Suprapubic skin (tissue), 4 donors: ENCODE data around the gene SLC39A6. TPM values are rescaled to one million over a fixed set of nuclear protein-coding genes. Genes with fewer than 3 reads are reported as not detected.

Source experiments
- DNase-seq, 2 donors: peaks; one replicate each; pipeline ENCODE4 v3.0.0-alpha.2; 2019; ENCODE audit warnings: low spot score in 2 of 2
- H3K27ac ChIP-seq: fragments of 200-600 bp; sonication (generic); one replicate; pipeline ENCODE4 v1.5.1; 2019
- H3K27me3 ChIP-seq: fragments of 200-600 bp; sonication (generic); one replicate; pipeline ENCODE4 v1.5.1; 2019
- H3K36me3 ChIP-seq: fragments of 200-600 bp; sonication (generic); one replicate; pipeline ENCODE4 v1.5.1; 2019
- H3K4me1 ChIP-seq: fragments of 200-600 bp; sonication (generic); one replicate; pipeline ENCODE4 v1.5.1; 2019
- H3K4me3 ChIP-seq: fragments of 200-600 bp; sonication (generic); one replicate; pipeline ENCODE4 v1.5.1; 2019; ENCODE audit warnings: mild to moderate bottlenecking
- H3K9me3 ChIP-seq: fragments of 200-600 bp; sonication (generic); one replicate; pipeline ENCODE4 v1.5.1; 2019
- CTCF ChIP-seq, 2 donors: fragments of 200-600 bp in 1 of 2; fragments of 450-650 bp in 1 of 2; sonication (generic) in 1 of 2; IDR thresholded peaks; one replicate each; pipeline ENCODE4 v1.5.1; 2016 to 2019; ENCODE audit warnings: antibody characterized with exemption in 2 of 2, mild to moderate bottlenecking in 1 of 2, moderate library complexity in 1 of 2
- EP300 ChIP-seq: sonication (generic); formaldehyde crosslinking; IDR thresholded peaks from one replicate; pipeline ENCODE4 v1.6.1; 2017; ENCODE audit warnings: antibody characterized with exemption
- POLR2A ChIP-seq, 2 donors: fragments of 450-650 bp; IDR thresholded peaks; one replicate each; pipeline ENCODE4 v1.6.1; 2017; ENCODE audit warnings: antibody characterized with exemption in 2 of 2, mild to moderate bottlenecking in 2 of 2, moderate library complexity in 2 of 2
- POLR2AphosphoS5 ChIP-seq, 3 donors: sonication (generic); formaldehyde crosslinking; IDR thresholded peaks; one replicate each; pipeline ENCODE4 v1.6.1; 2017; ENCODE audit warnings: antibody characterized with exemption in 3 of 3
- WGBS: methylation state at CpG from one replicate; pipeline ENCODE4 v1.1.5; 2018; 5-methylcytosine and 5-hydroxymethylcytosine counted together
- total RNA-seq, 4 donors: library from RNA; depleted of rRNA; stranded (reverse); fragments of >200 nt; gene quantifications; one replicate each; pipeline ENCODE4 v1.1.0, GENCODE V29; 2016

SLC39A6 gene
- total RNA-seq, 4 donors from 2014 or later = 44.3 to 107 (median 97.8) TPM

- Histone ChIP-seq H3K27ac (no peak overlapping the region), H3K36me3 (peaks cover 50% of the 10 kb centered on the region), H3K4me3 (no peak overlapping the region), H3K27me3 (no peaks in the 10 kb centered on the region), H3K9me3 (no peaks in the 10 kb centered on the region), H3K4me1 (peaks cover 25% of the 10 kb centered on the region)
- DNase-seq = no peak
- 94% methylated on average over 1 of the region's 1 CpG for WGBS
- TF ChIP-seq POLR2AphosphoS5 (IDR thresholded peaks at IDR 0.05) (no peak), POLR2A (IDR thresholded peaks at IDR 0.05) (no peak), EP300 (no peak), CTCF (IDR thresholded peaks at IDR 0.05) (no peak)
Measured at GRCh38 chr18:36135264-36135663, 6.1 kb upstream of the SLC39A6 start.

DNA sequence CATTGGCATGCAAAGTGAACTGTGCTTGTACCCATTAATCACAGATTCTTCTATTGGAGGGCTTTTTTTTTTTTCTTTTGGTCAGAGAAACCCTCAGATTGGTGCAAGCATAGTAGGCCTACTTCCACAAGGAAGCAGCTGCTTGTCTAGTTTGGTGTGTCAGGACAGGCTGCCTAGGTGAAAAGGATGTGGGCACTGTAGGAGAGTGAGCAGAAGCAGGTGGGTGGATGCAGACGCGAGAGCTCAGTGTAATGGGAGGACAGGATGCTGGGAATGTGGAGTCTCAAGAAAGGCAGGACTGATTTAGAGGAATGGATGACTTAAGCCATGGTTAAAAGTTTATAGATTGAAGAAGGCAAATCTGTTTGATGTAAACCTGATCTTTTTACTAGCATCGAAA lies 3.6 kb upstream of the SLC39A6 start:
- H3K4me1 ChIP-seq = peaks cover 35% of the 10 kb centered on the region

DNA sequence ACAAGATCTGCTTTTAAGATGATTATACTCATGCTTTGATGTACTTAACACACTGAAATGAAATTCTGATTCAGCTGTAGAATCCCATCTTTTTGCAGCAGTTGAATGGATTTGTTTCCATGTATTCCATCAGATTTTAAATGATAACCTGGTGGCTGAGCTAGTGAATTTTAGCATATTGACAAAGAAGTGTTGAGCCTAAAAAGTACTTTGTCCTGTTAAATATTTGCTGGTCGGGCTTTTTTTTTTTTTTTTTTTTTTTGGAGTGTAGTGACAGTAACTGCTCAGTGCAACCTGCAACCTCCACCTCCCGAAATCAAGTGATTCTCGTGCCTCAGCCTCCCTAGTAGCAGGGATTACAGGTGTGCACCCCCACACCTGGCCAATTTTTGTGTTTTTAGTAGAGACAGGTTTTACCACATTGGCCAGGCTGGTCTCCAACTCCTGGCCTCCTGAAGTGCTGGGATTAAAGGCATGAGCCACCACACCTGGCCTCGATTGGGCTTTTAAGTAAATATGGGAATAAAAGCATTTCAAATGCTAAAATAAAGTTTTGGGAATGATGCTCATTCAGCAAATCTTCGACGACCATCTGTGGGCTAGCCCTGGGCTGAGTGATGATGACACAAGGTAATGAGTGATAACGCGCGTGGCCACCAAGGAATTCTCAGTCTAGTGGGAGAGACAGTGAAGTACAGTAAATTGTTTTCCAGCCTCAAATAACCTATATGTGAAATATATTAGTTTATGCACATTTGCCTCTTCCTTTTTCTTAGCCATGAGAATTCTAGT lies 2.7 kb upstream of the SLC39A6 start:
- 90% methylated on average over 9 of the region's 9 CpGs for WGBS
- Histone ChIP-seq H3K4me1 (peaks cover 38% of the 10 kb centered on the region), H3K9me3 (no peaks in the 10 kb centered on the region), H3K27ac (no peak overlapping the region), H3K27me3 (no peaks in the 10 kb centered on the region), H3K36me3 (peaks cover 18% of the 10 kb centered on the region), H3K4me3 (no peak overlapping the region)
- no peak for DNase-seq
- no peak for TF ChIP-seq POLR2A (IDR thresholded peaks at IDR 0.05)
- no peak for TF ChIP-seq CTCF (IDR thresholded peaks at IDR 0.05)
- TF ChIP-seq EP300 = no peak
- no peak for TF ChIP-seq POLR2AphosphoS5 (IDR thresholded peaks at IDR 0.05)

More for the DNA sequence above, 3.6 kb upstream of the SLC39A6 start:
- peaks cover 24% of the 10 kb centered on the region for H3K36me3 ChIP-seq
- no peaks in the 10 kb centered on the region for H3K27me3 ChIP-seq
- DNase-seq = no peak
- no peak overlapping the region for H3K27ac ChIP-seq
- no peak overlapping the region for H3K4me3 ChIP-seq
- H3K9me3 ChIP-seq = no peaks in the 10 kb centered on the region
- no peak for TF ChIP-seq POLR2AphosphoS5 (IDR thresholded peaks at IDR 0.05)
- no peak for TF ChIP-seq EP300
- no peak for TF ChIP-seq POLR2A (IDR thresholded peaks at IDR 0.05)
- no peak for TF ChIP-seq CTCF (IDR thresholded peaks at IDR 0.05)
- 72% methylated on average over 3 of the region's 3 CpGs for WGBS

DNA sequence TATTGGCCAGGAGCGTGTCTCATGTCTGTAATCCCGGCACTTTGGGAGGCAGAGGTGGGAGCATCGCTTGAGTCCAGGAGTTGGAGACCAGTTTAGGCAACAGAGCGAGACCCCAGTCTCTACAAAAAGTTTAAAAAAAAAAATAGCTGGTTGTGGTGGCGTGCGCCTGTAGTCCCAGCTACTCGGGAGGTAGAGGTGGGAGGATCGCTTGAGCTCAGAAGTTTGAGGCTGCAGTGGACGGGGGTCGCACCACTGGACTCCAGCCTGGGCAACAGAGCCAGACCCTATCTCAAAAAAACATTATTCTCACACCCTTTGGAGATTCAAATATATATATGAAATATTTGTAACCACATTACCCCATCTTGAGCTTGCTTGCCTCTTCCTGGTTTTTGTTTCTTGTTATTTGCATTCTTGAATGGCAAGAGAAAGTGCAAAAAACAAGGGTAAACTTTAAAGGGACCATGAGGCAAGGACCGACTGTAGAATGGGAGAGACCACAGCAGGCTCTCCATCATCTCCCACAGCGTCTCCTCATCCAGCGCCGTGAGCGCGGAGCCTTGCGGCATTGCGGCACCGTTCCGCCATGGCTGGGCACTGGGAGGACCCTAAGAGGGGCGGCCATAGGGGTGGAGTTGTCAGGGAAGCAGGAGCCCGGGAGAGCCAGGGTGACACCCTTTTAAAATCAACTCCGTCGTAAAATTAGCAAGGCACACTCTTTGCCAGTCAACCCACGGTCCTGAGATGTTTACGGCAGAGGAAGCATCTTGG lies 1.9 kb upstream of the SLC39A6 start:
- TF ChIP-seq POLR2AphosphoS5 (IDR thresholded peaks at IDR 0.05) (no peak), CTCF (IDR thresholded peaks at IDR 0.05) (no peak), POLR2A (IDR thresholded peaks at IDR 0.05) (no peak), EP300 (no peak)
- no peaks in the 10 kb centered on the region for H3K27me3 ChIP-seq
- DNase-seq = no peak
- H3K4me1 ChIP-seq = peaks cover 41% of the 10 kb centered on the region
- H3K27ac ChIP-seq = no peak overlapping the region
- H3K4me3 ChIP-seq = peak overlapping the region; percentile 79
- peaks cover 11% of the 10 kb centered on the region for H3K36me3 ChIP-seq
- WGBS = 78% methylated on average over 26 of the region's 26 CpGs
- H3K9me3 ChIP-seq = no peaks in the 10 kb centered on the region
